ENCODE measurements around the gene AP3B1.

The AP3B1 gene

DNA sequence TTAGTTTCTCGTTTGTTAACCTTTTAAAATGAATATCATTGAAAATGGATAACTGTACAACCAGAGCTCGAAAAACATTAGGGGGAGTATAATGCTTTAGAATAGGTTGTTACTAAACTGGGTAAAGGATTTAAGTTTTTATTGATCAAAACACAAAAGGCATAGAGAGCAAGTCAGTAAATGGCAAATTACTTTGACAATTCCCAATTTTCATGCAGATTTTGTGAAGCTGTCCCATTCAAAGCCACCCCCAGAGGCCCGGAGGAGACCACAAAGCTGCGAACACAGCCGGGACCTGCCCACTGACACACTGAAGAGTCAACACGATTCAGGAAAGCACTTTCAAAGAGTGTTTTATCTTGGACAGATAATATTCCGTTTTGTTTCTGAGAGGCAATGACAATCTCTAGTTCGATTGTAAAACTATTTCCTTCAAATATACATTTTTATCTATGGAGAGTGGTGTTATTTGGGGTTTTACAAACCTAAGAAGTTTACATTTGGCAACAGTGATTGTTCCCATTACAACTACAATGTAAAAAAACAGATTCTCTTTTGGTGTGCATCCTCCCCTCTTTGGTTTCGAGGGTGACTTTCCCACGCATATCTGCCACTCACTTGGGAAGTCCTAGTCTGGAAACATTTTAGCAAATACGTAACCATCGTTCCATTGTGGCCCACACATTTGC lies 335.7 kb downstream of the AP3B1 start:
- no peak for DNase-seq

DNA sequence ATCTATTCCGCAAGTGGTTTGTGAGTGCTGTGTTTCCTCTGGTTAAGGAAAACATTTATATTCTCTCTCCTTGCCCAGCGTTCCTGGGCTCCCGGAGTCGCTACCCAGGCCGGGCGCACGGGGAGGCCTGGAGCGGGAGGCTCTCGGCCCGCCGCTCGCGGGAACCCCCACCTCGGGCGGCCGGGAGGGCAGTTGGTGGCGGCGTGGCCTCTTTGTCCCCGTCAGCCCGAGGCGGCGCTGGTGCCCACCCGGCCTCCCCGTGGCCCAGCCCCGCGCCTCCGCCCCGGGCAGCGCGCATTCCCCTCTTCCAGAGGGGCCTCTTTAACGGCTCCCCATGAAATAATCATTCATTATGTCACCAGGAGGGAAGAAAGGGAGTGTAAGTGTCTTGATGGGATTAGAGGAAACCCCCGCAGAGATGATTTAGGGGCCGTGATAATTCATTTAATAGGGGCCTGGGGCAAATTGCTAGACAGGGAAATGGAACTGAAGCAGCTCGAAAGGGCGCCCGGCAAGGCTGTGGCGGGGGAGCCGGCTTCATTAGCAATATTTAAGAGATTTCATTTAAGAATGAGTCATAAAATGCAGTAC lies 336.5 kb downstream of the AP3B1 start:
- no peak for DNase-seq

DNA sequence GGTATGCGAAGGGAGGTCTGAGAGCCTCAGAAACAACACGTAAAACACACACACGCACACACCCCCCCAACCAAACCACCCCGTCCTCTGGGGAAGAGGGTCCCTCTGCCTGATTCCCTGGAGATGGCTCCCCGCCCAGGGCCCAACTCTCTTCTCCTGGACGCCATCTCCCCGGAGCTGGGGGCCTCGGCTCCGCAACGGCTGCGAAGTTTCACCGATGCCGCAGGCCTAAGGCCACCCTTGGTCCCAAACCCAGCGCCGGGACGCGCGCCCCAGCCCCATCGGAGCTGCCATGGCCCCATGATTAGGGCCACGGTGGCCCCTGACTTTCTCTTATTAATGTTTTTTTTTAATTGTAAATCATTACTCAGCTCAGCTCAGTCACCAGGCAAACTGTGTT lies 337.0 kb downstream of the AP3B1 start:
- DNase-seq = no peak

DNA sequence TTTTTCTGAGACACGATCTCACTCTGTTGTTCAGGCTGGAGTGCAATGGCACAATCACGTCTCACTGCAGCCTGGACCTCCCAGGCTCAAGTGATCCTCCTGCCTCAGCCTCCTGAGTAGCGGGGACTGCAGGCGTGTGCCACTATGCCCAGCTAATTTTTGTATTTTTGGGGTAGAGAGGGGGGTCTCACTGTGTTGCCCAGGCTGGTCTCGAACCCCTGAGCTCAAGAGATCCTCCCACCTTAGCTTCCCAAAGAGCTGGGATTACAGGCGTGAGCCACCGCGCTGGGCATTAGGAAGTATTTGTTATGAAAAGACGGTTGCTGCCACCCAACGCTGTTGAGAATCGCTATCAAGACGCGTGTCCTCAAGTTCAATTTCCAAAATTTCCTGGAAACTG lies 337.4 kb downstream of the AP3B1 start:
- no peak for DNase-seq

DNA sequence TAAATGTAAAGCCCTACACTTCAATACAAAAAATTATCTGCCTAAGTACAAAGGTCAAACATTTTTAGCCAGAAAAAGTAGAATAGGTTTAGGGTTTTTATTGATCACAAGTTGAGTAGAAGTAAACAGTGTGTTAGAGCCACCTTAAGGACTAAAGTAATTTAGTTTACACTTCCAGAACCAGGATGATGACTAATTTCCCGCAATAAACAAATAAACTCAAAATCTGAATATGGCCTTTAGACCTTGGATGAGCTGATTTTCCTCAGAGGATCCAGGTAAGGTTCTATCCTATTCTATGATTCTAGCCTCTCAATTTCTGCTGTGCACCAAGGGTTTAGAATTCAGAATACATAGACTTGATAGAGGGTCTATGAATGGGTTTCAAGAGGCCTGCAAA lies 338.9 kb downstream of the AP3B1 start:
- no peak for DNase-seq

DNA sequence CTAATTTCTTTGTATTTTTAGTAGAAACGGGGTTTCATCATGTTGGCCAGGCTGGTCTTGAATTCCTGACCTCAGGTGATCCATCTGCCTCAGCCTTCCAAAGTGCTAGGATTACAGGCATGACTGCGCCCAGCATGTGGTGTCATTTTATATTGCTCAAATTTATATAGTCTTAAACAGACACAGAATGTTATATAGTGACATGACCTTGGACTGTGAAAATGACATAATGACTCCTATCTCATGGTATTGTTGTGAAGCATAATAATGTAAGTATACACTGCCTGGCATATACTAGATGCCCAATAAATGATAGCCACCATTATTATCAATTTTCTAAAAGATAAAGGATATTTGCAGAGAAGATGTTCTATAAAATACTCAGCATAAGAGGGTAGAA lies 341.1 kb downstream of the AP3B1 start:
- no peak for DNase-seq

DNA sequence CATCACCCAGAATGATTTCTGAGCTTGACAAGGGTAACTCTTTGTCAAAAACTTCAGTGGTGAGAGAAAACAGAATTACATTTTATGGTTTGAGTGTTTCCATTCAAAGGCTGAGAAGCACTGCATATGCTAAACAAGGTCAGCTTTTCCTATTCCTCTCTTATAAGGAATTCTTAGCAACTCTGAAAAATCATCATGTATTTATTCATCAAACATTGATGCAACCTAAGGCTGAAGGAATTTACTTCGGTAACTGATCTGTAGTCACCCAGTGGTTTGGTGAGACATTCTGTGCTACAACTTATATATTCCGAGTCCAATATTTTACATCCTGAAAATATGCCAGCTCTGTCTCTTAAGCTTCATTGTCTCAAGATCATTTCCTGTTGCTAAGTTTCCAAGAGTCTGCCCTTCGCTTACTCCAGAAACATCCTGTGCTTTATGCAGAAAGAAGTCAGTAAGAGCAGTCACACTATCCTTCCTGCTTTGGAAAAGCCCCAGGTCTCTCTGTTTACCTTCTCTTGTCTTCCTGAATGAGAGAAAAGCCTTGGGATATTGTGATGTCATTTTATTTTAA lies 341.8 kb downstream of the AP3B1 start:
- no peak for DNase-seq

Measured in CD4-positive, alpha-beta T cell treated with Interleukin-15 for 1 hour (primary cell).